K562 (cell line): Measurements from ENCODE around the gene ILKAP. TPM values are rescaled to one million over a fixed set of nuclear protein-coding genes. Genes with fewer than 3 reads are reported as not detected.

Experiments used
- ATAC-seq: fragments of 200-7000 bp; cut with Tn5 transposase; 3 replicates; pipeline ENCODE4 v1.9.1; 2020; ENCODE audit warnings: moderate library complexity
- BruUV-seq: library from RNA; stranded (reverse); fragments of 400-500 nt; replicated peaks from 2 replicates; lab custom pipeline; 2021; lab: Mats Ljungman, UMichigan
- CTCF ChIA-PET: fragments of 300-600 bp; formaldehyde crosslinking; extraction: SDS; loops from one replicate; lab custom pipeline; 2021; ENCODE audit warnings: low intra/inter-chr PET ratio; lab: Yijun Ruan, JAX
- POLR2A ChIA-PET: fragments of 300-600, 350-650 bp; sonication (Branson Sonifier 250); formaldehyde crosslinking; extraction: SDS; loops from one replicate; lab custom pipeline; 2021; ENCODE audit warnings: antibody characterized with exemption, inconsistent platforms; lab: Yijun Ruan, JAX
- DNase-seq, 4 experiments: peaks; one replicate each; pipeline versions ENCODE4 v3.0.0 to v3.0.0-alpha.2; 2011 to 2018; ENCODE audit warnings: low spot score in 3 of 4, mixed read lengths in 3 of 4; ENCODE audit errors: extremely low read depth in 1 of 4
- FAIRE-seq: peaks from 2 replicates; lab custom pipeline; 2011; peaks lifted over from hg19 to GRCh38; lab: Jason Lieb, UNC
- H2AFZ ChIP-seq: 2 replicates; pipeline ENCODE4 v1.6.0; 2011; ENCODE audit warnings: low read depth, low read length, control low read depth, inconsistent platforms
- H3K27ac ChIP-seq: fragments of 200-600 bp; 3 replicates; pipeline ENCODE4 v1.8.0; 2011; ENCODE audit warnings: low read depth, mild to moderate bottlenecking, control low read depth, inconsistent platforms, low read length, moderate library complexity, mixed read lengths; ENCODE audit errors: extremely low read depth
- H3K27me3 ChIP-seq, 2 experiments: fragments of 300-600 bp in 1 of 2; 2 replicates in 1 of 2; 3 replicates in 1 of 2; pipeline versions ENCODE4 v1.6.0 to v1.8.0; 2011; ENCODE audit warnings: inconsistent platforms in 2 of 2, low read length in 2 of 2, mild to moderate bottlenecking in 1 of 2, mixed read lengths in 1 of 2, moderate library complexity in 1 of 2; ENCODE audit not compliant: control insufficient read depth in 2 of 2, insufficient read depth in 2 of 2
- H3K36me3 ChIP-seq: fragments of 300-600 bp; 3 replicates; pipeline ENCODE4 v1.8.0; 2011; ENCODE audit warnings: mild to moderate bottlenecking, low read length, inconsistent platforms; ENCODE audit not compliant: control insufficient read depth, insufficient read depth
- H3K4me1 ChIP-seq, 2 experiments: fragments of 200-600 bp in 1 of 2; replicated peaks in 1 of 2; 2 replicates in 1 of 2; 3 replicates in 1 of 2; pipeline versions ENCODE4 v1.5.1 to v1.8.0; 2011; ENCODE audit warnings: inconsistent platforms in 2 of 2, low read length in 2 of 2, mild to moderate bottlenecking in 1 of 2, mixed read lengths in 1 of 2, moderate library complexity in 1 of 2; ENCODE audit not compliant: control insufficient read depth in 2 of 2, insufficient read depth in 2 of 2
- H3K4me2 ChIP-seq: 2 replicates; pipeline ENCODE4 v1.6.1; 2011; ENCODE audit warnings: low read length, control low read depth, inconsistent platforms, mixed read lengths; ENCODE audit not compliant: insufficient read depth
- H3K4me3 ChIP-seq: fragments of 200-600 bp; sonication (generic), shearing (Covaris generic); 2 replicates; pipeline ENCODE4 v1.5.1; 2016; ENCODE audit warnings: control low read depth, inconsistent platforms
- H3K79me2 ChIP-seq: fragments of 200-600 bp; 3 replicates; pipeline ENCODE4 v1.8.0; 2011; ENCODE audit warnings: low read length, inconsistent platforms; ENCODE audit not compliant: control insufficient read depth, insufficient read depth
- H3K9ac ChIP-seq, 2 experiments: 2 replicates each; pipeline versions ENCODE4 v1.6.0 to v1.6.1; 2011; ENCODE audit warnings: low read depth in 2 of 2, low read length in 2 of 2, control low read depth in 1 of 2, inconsistent platforms in 1 of 2, mild to moderate bottlenecking in 1 of 2, mixed read lengths in 1 of 2; ENCODE audit not compliant: insufficient read depth in 1 of 2
- H3K9me1 ChIP-seq: one replicate; pipeline ENCODE4 v1.6.0; 2011; ENCODE audit warnings: inconsistent platforms, mild to moderate bottlenecking, low read length, moderate library complexity; ENCODE audit not compliant: control insufficient read depth, insufficient read depth
- H3K9me3 ChIP-seq: replicated peaks from 2 replicates; pipeline ENCODE4 v1.5.1; 2011; ENCODE audit warnings: low read depth, low read length, inconsistent platforms; ENCODE audit not compliant: control insufficient read depth, insufficient read depth
- H4K20me1 ChIP-seq: replicated peaks from 2 replicates; pipeline ENCODE4 v1.6.1; 2011; ENCODE audit warnings: low read length, inconsistent platforms, mixed read lengths; ENCODE audit not compliant: control insufficient read depth, insufficient read depth
- DEAF1 ChIP-seq: fragments of 450-650 bp; formaldehyde crosslinking; IDR thresholded peaks from 2 replicates; pipeline ENCODE4 v1.4.0; 2020; ENCODE audit warnings: mild to moderate bottlenecking, moderate library complexity
- FOXP4 ChIP-seq: sonication (generic); formaldehyde crosslinking; IDR thresholded peaks from 2 replicates; pipeline ENCODE4 v1.8.0; 2022; ENCODE audit warnings: mild to moderate bottlenecking, missing genetic modification reagents, borderline replicate concordance
- TSHZ1 ChIP-seq: fragments of 250-450 bp; sonication (Bioruptor Pico); IDR thresholded peaks from 2 replicates; pipeline ENCODE4 v1.4.0; 2020; ENCODE audit warnings: mild to moderate bottlenecking, moderate library complexity
- WGBS: fragments of 100-300 bp; shearing (Covaris generic); methylation state at CpG from one replicate; pipeline ENCODE4 v1.1.6; 2016; ENCODE audit warnings: low coverage, mixed read lengths; ENCODE audit not compliant: insufficient coverage; ENCODE audit errors: missing lambda C conversion rate; 5-methylcytosine and 5-hydroxymethylcytosine counted together
- in situ Hi-C: fragments of 300-500 bp; cut with MboI; formaldehyde crosslinking; loops from 4 replicates; pipeline ENCODE4 v1.15.0; 2018; ENCODE audit warnings: inconsistent platforms, mixed read lengths
- intact Hi-C: fragments of 100-400 bp; cut with micrococcal nuclease; formaldehyde crosslinking; loops from 2 replicates; pipeline ENCODE4 v1.14.2; 2022
- polyA plus RNA-seq, 8 experiments: library from polyadenylated mRNA; depleted of rRNA in 4 of 8; stranded (reverse) in 5 of 8; unstranded in 3 of 8; fragments of >200 nt; fragmentation: Nextera tagmentation in 2 of 8; fragmentation: Illumina TruSeq in 1 of 8; extraction: Ambion mirVana in 2 of 8; extraction: Trizol in 1 of 8; gene quantifications; 2 replicates each; pipeline versions ENCODE4 v1.2.1 to v1.2.3, GENCODE V29; 2011 to 2014; ENCODE audit warnings: inconsistent platforms in 1 of 8, missing spikeins in 1 of 8
- total RNA-seq, 7 experiments: library from RNA; depleted of rRNA in 6 of 7; stranded (reverse); fragments of >200 nt in 6 of 7; fragmentation: Illumina TruSeq in 2 of 7; extraction: Trizol in 2 of 7; gene quantifications; 2 replicates each; pipeline versions ENCODE4 v1.2.1 to v1.2.3, GENCODE V29; 2011 to 2021; ENCODE audit warnings: low replicate concordance in 1 of 7

The ILKAP gene
- total and polyA plus RNA-seq, 9 of the 15 experiments (the other 6 are each of a cell fraction or from before 2014, with no cell fraction given): 3.1 to 43.9 (median 20.7) TPM

GRCh38 chr2:238251986-238252385 is 48.5 kb upstream of the ILKAP start:
- Histone ChIP-seq H3K27ac (no peak overlapping the region), H3K27me3 (no peaks in the 10 kb centered on the region), H3K9me3 (no peaks in the 10 kb centered on the region), H3K4me1 (peaks cover 0 to 5% of the 10 kb centered on the region in 2 experiments; a peak in 2 of 5 replicates), H4K20me1 (no peaks in the 10 kb centered on the region), H3K79me2 (no peaks in the 10 kb centered on the region), H3K9ac (no peak overlapping the region), H2AFZ (no peak overlapping the region), H3K36me3 (peaks cover 34% of the 10 kb centered on the region; the same call in 2 of the 3 replicates), H3K9me1 (no peaks in the 10 kb centered on the region), H3K4me2 (no peak overlapping the region), H3K4me3 (no peak overlapping the region)
- ATAC-seq (no peak), FAIRE-seq (no peak), DNase-seq (no peak)
- POLR2A ChIA-PET: no interaction called here
- in situ Hi-C loops: loop anchor here (25.0 kb wide), 1 partner anchor 390 kb away; the partner anchor contains the start of gene RAMP1
- intact Hi-C loops: no loop called here
- no TSS peak for BruUV-seq
- CTCF ChIA-PET: no interaction called here
- WGBS: 84% methylated on average over 5 of the region's 11 CpGs
- TF ChIP-seq FOXP4 (CRISPR knock-in tag): no peak
- TF ChIP-seq TSHZ1 (CRISPR knock-in tag): no peak
- TF ChIP-seq DEAF1 (CRISPR knock-in tag): no peak
